ENCODE data around the gene MYL11. TPM values are rescaled to one million over a fixed set of nuclear protein-coding genes. Genes with fewer than 3 reads are reported as not detected.

MYL11 gene
- total RNA-seq, 1 donor from 2014 or later: not detected

- peaks cover 5% of the 10 kb centered on the region for H3K4me1 Mint-ChIP-seq (ENCODE audit: unreplicated experiment)
- H3K36me3 Mint-ChIP-seq (ENCODE audit: unreplicated experiment): peaks cover 23% of the 10 kb centered on the region
- TF ChIP-seq, protein P1, sequence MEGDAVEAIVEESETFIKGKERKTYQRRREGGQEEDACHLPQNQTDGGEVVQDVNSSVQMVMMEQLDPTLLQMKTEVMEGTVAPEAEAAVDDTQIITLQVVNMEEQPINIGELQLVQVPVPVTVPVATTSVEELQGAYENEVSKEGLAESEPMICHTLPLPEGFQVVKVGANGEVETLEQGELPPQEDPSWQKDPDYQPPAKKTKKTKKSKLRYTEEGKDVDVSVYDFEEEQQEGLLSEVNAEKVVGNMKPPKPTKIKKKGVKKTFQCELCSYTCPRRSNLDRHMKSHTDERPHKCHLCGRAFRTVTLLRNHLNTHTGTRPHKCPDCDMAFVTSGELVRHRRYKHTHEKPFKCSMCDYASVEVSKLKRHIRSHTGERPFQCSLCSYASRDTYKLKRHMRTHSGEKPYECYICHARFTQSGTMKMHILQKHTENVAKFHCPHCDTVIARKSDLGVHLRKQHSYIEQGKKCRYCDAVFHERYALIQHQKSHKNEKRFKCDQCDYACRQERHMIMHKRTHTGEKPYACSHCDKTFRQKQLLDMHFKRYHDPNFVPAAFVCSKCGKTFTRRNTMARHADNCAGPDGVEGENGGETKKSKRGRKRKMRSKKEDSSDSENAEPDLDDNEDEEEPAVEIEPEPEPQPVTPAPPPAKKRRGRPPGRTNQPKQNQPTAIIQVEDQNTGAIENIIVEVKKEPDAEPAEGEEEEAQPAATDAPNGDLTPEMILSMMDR (IDR thresholded peaks at IDR 0.05): no peak
- H3K27me3 Mint-ChIP-seq (ENCODE audit: unreplicated experiment): no peaks in the 10 kb centered on the region
- no peak overlapping the region for H3K27ac Mint-ChIP-seq (ENCODE audit: unreplicated experiment)
- H3K4me3 Mint-ChIP-seq (ENCODE audit: unreplicated experiment): no peak overlapping the region
- DNase-seq (ENCODE audit: extremely low spot score, unreplicated experiment): no peak
- H3K9me3 Mint-ChIP-seq (ENCODE audit: unreplicated experiment): no peaks in the 10 kb centered on the region
Measured at GRCh38 chr16:30416047-30416603, 41.5 kb downstream of the MYL11 start.

DNA sequence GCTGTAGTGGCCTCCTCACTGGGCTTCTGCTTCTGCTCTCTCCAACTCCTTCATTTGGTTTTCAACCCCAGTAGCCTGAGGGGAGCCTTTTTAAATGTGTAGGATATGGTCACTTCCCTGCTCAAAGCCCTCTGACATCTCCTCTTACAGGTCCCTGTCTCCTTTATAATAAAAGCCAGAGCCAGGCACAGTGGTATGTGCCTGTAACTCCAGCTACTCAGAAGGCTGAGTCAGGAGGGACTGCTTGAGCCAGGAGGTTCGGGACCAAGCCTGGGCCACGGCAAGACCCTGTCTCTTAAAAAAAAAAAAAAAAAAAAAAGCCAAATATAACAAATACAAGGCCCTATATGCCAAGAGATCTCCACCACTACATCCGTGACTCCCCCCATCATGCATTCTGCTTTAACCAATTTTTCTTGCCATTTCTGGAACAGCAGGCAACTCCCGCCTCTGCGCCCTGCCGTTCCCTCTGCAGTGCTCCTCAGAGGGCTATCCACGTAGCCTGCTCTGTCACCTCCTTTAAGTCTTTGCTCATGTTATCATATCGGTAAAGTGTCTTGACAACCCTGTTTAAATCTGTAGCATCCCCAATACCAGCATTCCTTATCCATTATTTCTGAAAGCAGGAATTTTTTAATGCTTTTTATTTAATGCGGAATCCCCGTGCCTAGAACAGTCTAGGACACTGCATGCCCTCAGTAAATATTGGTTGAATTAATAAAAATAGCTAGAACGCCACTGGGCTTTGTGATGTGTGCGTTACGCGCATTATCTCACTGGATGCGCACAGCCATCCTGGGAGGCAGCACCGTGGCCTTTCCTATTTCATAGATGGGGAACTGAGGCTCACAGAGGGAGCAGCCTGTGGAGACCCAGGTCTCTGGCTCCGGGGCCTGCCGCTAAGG, 42.3 kb downstream of the MYL11 start:
- DNase-seq (ENCODE audit: extremely low spot score, unreplicated experiment): no peak
- peak overlapping the region; percentile 44 for H3K4me3 Mint-ChIP-seq (ENCODE audit: unreplicated experiment)
- H3K36me3 Mint-ChIP-seq (ENCODE audit: unreplicated experiment): peaks cover 22% of the 10 kb centered on the region
- H3K4me1 Mint-ChIP-seq (ENCODE audit: unreplicated experiment): peaks cover 5% of the 10 kb centered on the region
- H3K9me3 Mint-ChIP-seq (ENCODE audit: unreplicated experiment): no peaks in the 10 kb centered on the region
- H3K27ac Mint-ChIP-seq (ENCODE audit: unreplicated experiment): no peak overlapping the region
- no peaks in the 10 kb centered on the region for H3K27me3 Mint-ChIP-seq (ENCODE audit: unreplicated experiment)
- TF ChIP-seq, protein P1 (IDR thresholded peaks at IDR 0.05): no peak

DNA sequence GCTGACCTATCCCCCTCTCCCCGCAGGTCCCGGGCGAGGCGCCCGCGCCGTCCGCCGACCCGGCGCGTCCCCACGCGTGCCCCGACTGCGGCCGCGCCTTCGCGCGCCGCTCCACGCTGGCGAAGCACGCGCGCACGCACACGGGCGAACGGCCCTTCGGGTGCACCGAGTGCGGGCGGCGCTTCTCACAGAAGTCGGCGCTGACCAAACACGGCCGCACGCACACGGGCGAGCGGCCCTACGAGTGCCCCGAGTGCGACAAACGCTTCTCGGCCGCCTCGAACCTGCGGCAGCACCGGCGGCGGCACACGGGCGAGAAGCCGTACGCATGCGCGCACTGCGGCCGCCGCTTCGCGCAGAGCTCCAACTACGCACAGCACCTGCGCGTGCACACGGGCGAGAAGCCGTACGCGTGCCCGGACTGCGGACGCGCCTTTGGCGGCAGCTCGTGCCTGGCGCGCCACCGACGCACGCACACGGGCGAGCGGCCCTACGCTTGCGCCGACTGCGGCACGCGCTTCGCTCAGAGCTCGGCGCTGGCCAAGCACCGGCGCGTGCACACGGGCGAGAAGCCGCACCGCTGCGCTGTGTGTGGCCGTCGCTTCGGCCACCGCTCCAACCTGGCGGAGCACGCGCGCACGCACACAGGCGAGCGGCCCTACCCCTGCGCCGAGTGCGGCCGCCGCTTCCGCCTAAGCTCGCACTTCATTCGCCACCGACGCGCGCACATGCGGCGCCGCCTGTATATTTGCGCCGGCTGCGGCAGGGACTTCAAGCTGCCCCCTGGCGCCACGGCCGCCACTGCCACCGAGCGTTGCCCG, 43.1 kb downstream of the MYL11 start:
- Mint-ChIP-seq H3K4me3 (ENCODE audit: unreplicated experiment) (peak overlapping the region; percentile 60), H3K27ac (ENCODE audit: unreplicated experiment) (no peak overlapping the region), H3K9me3 (ENCODE audit: unreplicated experiment) (no peaks in the 10 kb centered on the region), H3K27me3 (ENCODE audit: unreplicated experiment) (no peaks in the 10 kb centered on the region), H3K36me3 (ENCODE audit: unreplicated experiment) (peaks cover 18% of the 10 kb centered on the region), H3K4me1 (ENCODE audit: unreplicated experiment) (peaks cover 5% of the 10 kb centered on the region)
- DNase-seq (ENCODE audit: extremely low spot score, unreplicated experiment): peak; percentile 91
- TF ChIP-seq, protein P1 (IDR thresholded peaks at IDR 0.05): peak; percentile 31

GRCh38 chr16:30418350-30419181, 44.0 kb downstream of the MYL11 start:
- H3K36me3 Mint-ChIP-seq (ENCODE audit: unreplicated experiment): peaks cover 16% of the 10 kb centered on the region
- H3K4me3 Mint-ChIP-seq (ENCODE audit: unreplicated experiment): peak overlapping the region; percentile 54
- peaks cover 5% of the 10 kb centered on the region for H3K4me1 Mint-ChIP-seq (ENCODE audit: unreplicated experiment)
- TF ChIP-seq, protein P1 (IDR thresholded peaks at IDR 0.05): peak; percentile 2
- H3K9me3 Mint-ChIP-seq (ENCODE audit: unreplicated experiment): no peaks in the 10 kb centered on the region
- H3K27me3 Mint-ChIP-seq (ENCODE audit: unreplicated experiment): no peaks in the 10 kb centered on the region
- H3K27ac Mint-ChIP-seq (ENCODE audit: unreplicated experiment): peak overlapping the region; percentile 7
- no peak for DNase-seq (ENCODE audit: extremely low spot score, unreplicated experiment)

Data from osteocyte (in vitro differentiated cells).